Loucy (cell line): Measurements from ENCODE around the gene NCAM1.

Experiments
- H2AFZ ChIP-seq: fragments of 200-600 bp; sonication (generic); 2 replicates; pipeline ENCODE4 v1.6.0; 2016; ENCODE audit warnings: antibody characterized with exemption, mild to moderate bottlenecking, low read length, moderate library complexity
- H3F3A ChIP-seq: fragments of 200-600 bp; 2 replicates; pipeline ENCODE4 v1.6.0; 2016; ENCODE audit warnings: antibody characterized with exemption, low read depth, mild to moderate bottlenecking
- H3K27me3 ChIP-seq: fragments of 200-600 bp; sonication (generic); 2 replicates; pipeline ENCODE4 v1.6.1; 2014; ENCODE audit warnings: low read length, mild to moderate bottlenecking; ENCODE audit not compliant: insufficient read depth, poor library complexity, severe bottlenecking
- H3K36me3 ChIP-seq: fragments of 200-600 bp; sonication (generic); 2 replicates; pipeline ENCODE4 v1.6.1; 2016; ENCODE audit warnings: low read length; ENCODE audit not compliant: insufficient read depth
- H3K4me1 ChIP-seq: fragments of 200-600 bp; sonication (generic); 2 replicates; pipeline ENCODE4 v1.5.1; 2014; ENCODE audit warnings: low read length, mild to moderate bottlenecking; ENCODE audit not compliant: insufficient read depth, poor library complexity, severe bottlenecking
- H3K4me2 ChIP-seq: fragments of 200-600 bp; sonication (generic); 2 replicates; pipeline ENCODE4 v1.6.0; 2014; ENCODE audit warnings: antibody characterized with exemption, low read length, low read depth, mild to moderate bottlenecking; ENCODE audit not compliant: poor library complexity, severe bottlenecking
- H3K4me3 ChIP-seq: fragments of 200-600 bp; sonication (generic); 2 replicates; pipeline ENCODE4 v1.5.1; 2014; ENCODE audit warnings: low read length, mild to moderate bottlenecking, mixed read lengths; ENCODE audit not compliant: poor library complexity, severe bottlenecking
- H3K79me2 ChIP-seq: fragments of 200-600 bp; sonication (generic); 2 replicates; pipeline ENCODE4 v1.6.1; 2014; ENCODE audit warnings: low read length; ENCODE audit not compliant: insufficient read depth
- H3K9ac ChIP-seq: fragments of 200-600 bp; sonication (generic); 2 replicates; pipeline ENCODE4 v1.6.0; 2014; ENCODE audit warnings: mild to moderate bottlenecking, low read depth, low read length, moderate library complexity; ENCODE audit not compliant: poor library complexity, severe bottlenecking
- H3K9me2 ChIP-seq: fragments of 200-600 bp; sonication (generic); replicated peaks from 2 replicates; pipeline ENCODE4 v1.6.1; 2016; ENCODE audit warnings: low read depth, low read length, mixed read lengths
- H3K9me3 ChIP-seq: fragments of 200-600 bp; sonication (generic); 2 replicates; pipeline ENCODE4 v1.6.1; 2014; ENCODE audit warnings: mild to moderate bottlenecking, antibody characterized with exemption, low read length, low read depth; ENCODE audit not compliant: insufficient read depth
- H4K20me1 ChIP-seq: fragments of 200-600 bp; sonication (generic); 2 replicates; pipeline ENCODE4 v1.6.0; 2014; ENCODE audit warnings: antibody characterized with exemption, low read length, mild to moderate bottlenecking; ENCODE audit not compliant: insufficient read depth, poor library complexity, severe bottlenecking
- EZH2phosphoT487 ChIP-seq: fragments of 200-600 bp; IDR thresholded peaks from 2 replicates; pipeline ENCODE4 v1.6.1; 2018; ENCODE audit warnings: antibody characterized with exemption, mild to moderate bottlenecking, moderate library complexity, borderline replicate concordance
- TF ChIP-seq, protein P1 (sequence below): fragments of 200-600 bp; sonication (generic); conservative IDR thresholded peaks from 2 replicates; pipeline ENCODE4 v1.5.1; 2014; ENCODE audit warnings: mild to moderate bottlenecking, antibody characterized with exemption, low read length

The NCAM1 gene

DNA sequence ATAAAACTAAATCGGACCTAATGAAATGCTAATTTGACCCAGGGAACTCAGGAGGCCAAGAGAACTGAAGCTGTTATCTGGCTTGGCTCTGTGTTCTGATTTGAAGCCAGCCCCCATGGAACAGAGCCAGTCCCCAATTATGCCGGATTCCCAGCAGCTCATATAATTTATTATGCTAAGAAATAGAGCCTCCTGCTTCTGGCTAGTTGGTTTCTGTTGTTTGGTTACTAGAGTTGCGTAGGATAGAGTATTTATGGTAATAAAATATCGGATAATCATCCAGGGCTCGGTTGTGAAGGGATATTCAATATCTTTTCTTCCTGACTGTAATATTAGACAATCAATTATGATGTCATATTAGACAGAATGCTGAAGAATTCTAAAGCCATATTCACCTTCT, 232.7 kb downstream of the NCAM1 start:
- no peak for TF ChIP-seq EZH2phosphoT487
- TF ChIP-seq, protein P1, sequence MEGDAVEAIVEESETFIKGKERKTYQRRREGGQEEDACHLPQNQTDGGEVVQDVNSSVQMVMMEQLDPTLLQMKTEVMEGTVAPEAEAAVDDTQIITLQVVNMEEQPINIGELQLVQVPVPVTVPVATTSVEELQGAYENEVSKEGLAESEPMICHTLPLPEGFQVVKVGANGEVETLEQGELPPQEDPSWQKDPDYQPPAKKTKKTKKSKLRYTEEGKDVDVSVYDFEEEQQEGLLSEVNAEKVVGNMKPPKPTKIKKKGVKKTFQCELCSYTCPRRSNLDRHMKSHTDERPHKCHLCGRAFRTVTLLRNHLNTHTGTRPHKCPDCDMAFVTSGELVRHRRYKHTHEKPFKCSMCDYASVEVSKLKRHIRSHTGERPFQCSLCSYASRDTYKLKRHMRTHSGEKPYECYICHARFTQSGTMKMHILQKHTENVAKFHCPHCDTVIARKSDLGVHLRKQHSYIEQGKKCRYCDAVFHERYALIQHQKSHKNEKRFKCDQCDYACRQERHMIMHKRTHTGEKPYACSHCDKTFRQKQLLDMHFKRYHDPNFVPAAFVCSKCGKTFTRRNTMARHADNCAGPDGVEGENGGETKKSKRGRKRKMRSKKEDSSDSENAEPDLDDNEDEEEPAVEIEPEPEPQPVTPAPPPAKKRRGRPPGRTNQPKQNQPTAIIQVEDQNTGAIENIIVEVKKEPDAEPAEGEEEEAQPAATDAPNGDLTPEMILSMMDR: no peak
- Histone ChIP-seq H3K36me3 (no peaks in the 10 kb centered on the region), H3K4me3 (no peak overlapping the region), H3K4me1 (no peaks in the 10 kb centered on the region), H3K9me3 (no peaks in the 10 kb centered on the region), H3K79me2 (no peaks in the 10 kb centered on the region), H3K4me2 (no peak overlapping the region), H4K20me1 (no peaks in the 10 kb centered on the region), H3K9ac (no peak overlapping the region), H3K9me2 (no peaks in the 10 kb centered on the region), H3F3A (no peaks in the 10 kb centered on the region), H2AFZ (no peak overlapping the region), H3K27me3 (no peaks in the 10 kb centered on the region)

DNA sequence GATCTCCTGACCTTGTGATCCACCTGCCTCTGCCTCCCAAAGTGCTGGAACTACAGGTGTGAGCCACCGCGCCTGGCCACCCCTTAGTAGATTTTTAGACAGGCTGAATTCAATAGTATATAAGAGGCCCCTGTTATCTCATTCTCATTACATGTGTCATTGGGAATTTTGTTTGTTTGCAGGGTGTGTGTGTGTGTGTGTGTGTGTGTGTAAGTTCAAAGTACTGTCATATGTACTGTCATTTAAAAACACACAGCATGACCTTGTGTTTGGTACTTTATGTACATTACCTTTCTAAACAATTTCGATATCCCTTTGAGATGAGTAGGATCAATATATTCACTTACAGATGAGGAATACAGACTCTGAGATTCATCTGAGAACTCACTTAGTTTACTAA, 234.5 kb downstream of the NCAM1 start:
- no peaks in the 10 kb centered on the region for H3K27me3 ChIP-seq
- no peak overlapping the region for H3K4me3 ChIP-seq
- H3K4me1 ChIP-seq: no peaks in the 10 kb centered on the region
- no peaks in the 10 kb centered on the region for H3K36me3 ChIP-seq
- no peaks in the 10 kb centered on the region for H4K20me1 ChIP-seq
- H3F3A ChIP-seq: no peaks in the 10 kb centered on the region
- H3K9me2 ChIP-seq: no peaks in the 10 kb centered on the region
- H3K79me2 ChIP-seq: no peaks in the 10 kb centered on the region
- no peak for TF ChIP-seq EZH2phosphoT487
- TF ChIP-seq, protein P1: no peak
- H3K4me2 ChIP-seq: no peak overlapping the region
- H3K9me3 ChIP-seq: no peaks in the 10 kb centered on the region
- H2AFZ ChIP-seq: no peak overlapping the region
- no peak overlapping the region for H3K9ac ChIP-seq

DNA sequence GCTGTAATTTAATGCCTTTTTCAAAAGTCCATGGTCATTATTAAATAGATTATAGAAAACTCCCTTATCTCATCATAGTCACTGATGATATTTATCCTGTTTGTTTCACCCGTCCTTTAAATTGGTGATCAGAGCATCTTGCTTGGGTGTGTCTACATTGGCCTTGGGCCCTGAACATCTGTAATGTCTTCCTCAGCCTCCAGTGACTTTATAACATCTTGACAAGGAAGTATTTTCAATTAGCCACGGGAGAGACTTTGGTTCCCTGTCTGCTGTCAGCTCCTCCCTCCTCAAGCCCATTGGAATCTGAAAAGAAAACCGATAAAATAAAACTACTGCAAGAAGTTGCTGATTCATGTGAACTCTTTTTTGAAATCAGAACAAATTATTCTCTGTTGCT, 236.2 kb downstream of the NCAM1 start:
- H3K4me2 ChIP-seq: no peak overlapping the region
- no peaks in the 10 kb centered on the region for H3K27me3 ChIP-seq
- no peaks in the 10 kb centered on the region for H3K4me1 ChIP-seq
- no peak overlapping the region for H3K9ac ChIP-seq
- TF ChIP-seq, protein P1: no peak
- TF ChIP-seq EZH2phosphoT487: no peak
- no peaks in the 10 kb centered on the region for H3K9me3 ChIP-seq
- H3K9me2 ChIP-seq: no peaks in the 10 kb centered on the region
- no peaks in the 10 kb centered on the region for H3K79me2 ChIP-seq
- no peak overlapping the region for H3K4me3 ChIP-seq
- H4K20me1 ChIP-seq: no peaks in the 10 kb centered on the region
- H2AFZ ChIP-seq: no peak overlapping the region
- H3K36me3 ChIP-seq: no peaks in the 10 kb centered on the region
- H3F3A ChIP-seq: no peaks in the 10 kb centered on the region
